ENCODE results near the gene NCAM1.

DNA sequence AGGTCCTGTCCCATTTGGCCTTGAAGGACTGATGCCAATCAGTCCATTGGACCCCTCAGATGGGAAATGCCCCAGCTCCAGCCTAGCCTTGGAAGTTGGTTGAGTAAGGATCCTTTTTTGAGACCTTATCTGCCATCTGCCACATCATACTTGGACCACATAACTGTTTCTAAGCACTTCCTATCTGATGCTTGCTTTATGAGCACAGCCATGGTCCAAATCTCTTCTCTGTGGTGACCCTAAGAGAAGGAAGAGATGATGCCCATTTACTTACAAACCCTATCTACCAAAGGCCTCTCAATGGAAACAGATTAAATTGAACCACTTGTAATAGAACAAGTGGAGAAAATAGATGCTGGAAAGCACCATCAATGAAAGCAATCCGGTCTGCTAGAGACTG, 299.3 kb downstream of the NCAM1 start:
- TF ChIP-seq, protein P1, sequence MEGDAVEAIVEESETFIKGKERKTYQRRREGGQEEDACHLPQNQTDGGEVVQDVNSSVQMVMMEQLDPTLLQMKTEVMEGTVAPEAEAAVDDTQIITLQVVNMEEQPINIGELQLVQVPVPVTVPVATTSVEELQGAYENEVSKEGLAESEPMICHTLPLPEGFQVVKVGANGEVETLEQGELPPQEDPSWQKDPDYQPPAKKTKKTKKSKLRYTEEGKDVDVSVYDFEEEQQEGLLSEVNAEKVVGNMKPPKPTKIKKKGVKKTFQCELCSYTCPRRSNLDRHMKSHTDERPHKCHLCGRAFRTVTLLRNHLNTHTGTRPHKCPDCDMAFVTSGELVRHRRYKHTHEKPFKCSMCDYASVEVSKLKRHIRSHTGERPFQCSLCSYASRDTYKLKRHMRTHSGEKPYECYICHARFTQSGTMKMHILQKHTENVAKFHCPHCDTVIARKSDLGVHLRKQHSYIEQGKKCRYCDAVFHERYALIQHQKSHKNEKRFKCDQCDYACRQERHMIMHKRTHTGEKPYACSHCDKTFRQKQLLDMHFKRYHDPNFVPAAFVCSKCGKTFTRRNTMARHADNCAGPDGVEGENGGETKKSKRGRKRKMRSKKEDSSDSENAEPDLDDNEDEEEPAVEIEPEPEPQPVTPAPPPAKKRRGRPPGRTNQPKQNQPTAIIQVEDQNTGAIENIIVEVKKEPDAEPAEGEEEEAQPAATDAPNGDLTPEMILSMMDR (IDR thresholded peaks at IDR 0.05), result no peak
- TF ChIP-seq ZFX (IDR thresholded peaks at IDR 0.05; ENCODE audit: borderline replicate concordance), result no peak

All from 22Rv1 (cell line).